ENCODE data around the gene ABCD4.

The ABCD4 gene

DNA sequence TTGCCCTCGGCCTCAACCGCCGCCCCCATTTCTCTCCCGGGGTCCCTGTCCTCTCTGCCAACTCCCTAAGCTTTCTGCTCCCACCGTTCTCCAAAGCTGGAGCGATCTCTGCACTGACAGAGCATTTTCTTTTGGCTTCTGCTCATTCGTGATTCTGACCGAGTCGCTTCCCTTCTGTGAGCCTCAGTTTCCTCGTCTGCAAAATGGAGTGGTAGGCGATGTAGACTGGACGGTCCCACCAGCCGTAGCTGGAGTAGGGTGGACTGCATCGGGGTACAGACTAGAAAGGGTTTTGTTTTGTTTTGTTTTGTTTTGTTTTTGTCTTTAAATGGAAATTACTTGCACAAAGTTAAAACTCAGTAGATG, 61.1 kb downstream of the ABCD4 start:
- no peak for FAIRE-seq
- TF ChIP-seq CTCF (IDR thresholded peaks at IDR 0.05; ENCODE audit: insufficient read depth, missing control alignments): no peak
- no peak for DNase-seq (ENCODE audit: insufficient read length, low spot score)

DNA sequence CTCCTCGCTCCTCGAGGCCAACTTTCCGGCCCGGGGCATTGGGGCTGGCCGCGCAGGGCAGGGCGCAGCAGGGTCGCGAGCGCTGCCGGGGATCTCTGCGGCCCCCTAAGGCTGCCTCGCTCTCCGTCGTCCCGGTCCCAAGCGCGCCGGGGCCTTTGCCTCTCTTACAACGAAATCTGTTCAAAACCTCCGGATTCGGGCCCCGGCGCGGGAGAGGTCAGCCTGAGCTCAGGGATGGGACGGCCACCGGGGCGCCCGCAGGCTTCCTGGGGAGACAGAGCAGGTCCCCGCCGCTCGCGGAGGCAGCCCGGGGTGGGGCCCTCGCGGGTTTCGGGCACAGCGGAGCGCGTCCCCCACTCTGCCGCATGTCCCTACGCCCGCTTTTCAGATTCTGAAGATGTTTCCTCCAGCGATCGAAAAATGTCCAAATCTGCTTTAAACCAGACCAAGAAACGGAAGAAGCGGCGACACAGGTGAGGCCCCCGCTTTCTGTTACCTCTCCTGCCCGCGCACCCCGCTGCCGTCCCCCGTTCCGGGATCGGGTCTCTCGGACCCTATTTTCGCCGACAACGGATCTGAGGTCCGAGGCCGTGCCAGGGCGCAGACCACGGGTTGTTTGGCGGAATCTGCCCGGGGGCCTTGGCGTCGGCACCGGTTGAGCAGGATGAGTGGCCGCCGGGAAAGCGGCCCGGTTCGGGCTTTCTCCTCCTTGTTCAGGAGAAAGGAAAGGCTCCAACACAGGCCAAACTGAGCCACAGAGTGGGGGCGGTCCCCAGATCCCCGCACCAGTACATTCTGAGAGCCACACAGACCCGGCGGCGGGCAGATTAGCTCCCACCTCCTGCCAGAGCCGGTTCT, 61.7 kb downstream of the ABCD4 start:
- no peak for TF ChIP-seq CTCF (IDR thresholded peaks at IDR 0.05; ENCODE audit: insufficient read depth, missing control alignments)
- DNase-seq (ENCODE audit: insufficient read length, low spot score): no peak
- FAIRE-seq: no peak

DNA sequence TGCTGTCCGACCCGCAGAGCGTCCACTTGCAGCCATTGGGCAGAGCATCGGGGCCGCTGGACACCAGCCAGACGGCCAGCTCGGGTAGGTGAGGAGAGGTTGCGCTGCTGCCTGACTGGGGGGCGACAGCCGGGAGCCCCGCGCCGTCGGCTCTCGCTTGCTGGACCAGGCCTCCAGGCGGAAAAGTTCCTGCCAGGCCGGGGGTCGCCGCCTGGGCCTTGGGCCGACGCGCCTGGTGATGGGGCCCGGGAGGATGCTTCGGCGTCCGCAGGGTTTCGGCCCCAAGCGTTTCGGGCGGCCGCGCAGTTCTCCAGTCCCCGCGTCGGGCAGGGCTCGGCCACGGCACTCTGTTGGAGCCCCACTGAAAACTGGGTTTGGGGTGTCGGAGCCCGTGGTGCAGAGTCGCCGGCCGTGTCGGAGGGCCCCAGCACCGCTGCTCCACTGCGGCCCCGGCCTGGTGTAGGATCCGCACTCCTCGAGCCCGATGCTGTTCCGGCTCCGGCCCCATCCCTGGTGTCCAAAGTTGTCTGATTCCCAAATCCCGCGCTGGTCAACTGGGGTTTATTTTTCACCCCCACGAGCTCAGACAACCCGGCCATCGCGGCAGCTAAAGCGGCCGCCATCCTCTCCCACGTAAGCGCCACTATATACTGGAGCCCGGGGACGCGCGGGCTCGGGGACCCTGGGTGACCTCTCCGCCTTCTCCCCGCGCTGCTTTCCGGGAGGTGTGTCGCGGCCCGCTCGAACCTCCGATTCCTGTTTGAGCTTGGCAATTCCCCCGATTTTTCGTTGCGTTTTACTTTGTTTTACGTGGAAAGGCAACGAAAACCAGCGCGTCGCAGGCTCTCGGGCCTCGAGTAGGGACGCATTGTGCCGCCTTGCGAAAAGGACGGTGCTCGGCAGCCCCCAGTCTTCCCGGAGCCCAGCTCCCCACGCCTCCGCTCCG, 62.6 kb downstream of the ABCD4 start:
- DNase-seq (ENCODE audit: insufficient read length, low spot score) (no peak), FAIRE-seq (no peak)
- TF ChIP-seq CTCF (IDR thresholded peaks at IDR 0.05; ENCODE audit: insufficient read depth, missing control alignments): no peak

GRCh38 chr14:74238974-74239847, 63.5 kb downstream of the ABCD4 start, which contains the start of gene VSX2:
Gene VSX2, plus strand, starts transcription at chr14:74239449. Its CDS starts 113 bp downstream, at chr14:74239562.
- FAIRE-seq (no peak), DNase-seq (ENCODE audit: insufficient read length, low spot score) (no peak)
- no peak for TF ChIP-seq CTCF (IDR thresholded peaks at IDR 0.05; ENCODE audit: insufficient read depth, missing control alignments)

- no peak for TF ChIP-seq CTCF (IDR thresholded peaks at IDR 0.05; ENCODE audit: insufficient read depth, missing control alignments)
- no peak for FAIRE-seq
- DNase-seq (ENCODE audit: insufficient read length, low spot score): no peak
These were observed 65.3 kb downstream of the ABCD4 start for GRCh38 chr14:74237441-74237840.

Measured in D721Med (cell line).